ENCODE measurements around the gene PRDM16.

The PRDM16 gene

GRCh38 chr1:3091334-3091733, 22.3 kb downstream of the PRDM16 start:
- H3K4me3 ChIP-seq (ENCODE audit: low read depth, low read length), result no peak overlapping the region
- TF ChIP-seq CTCF (IDR thresholded peaks at IDR 0.05; ENCODE audit: borderline replicate concordance, insufficient read depth, low read depth, low read length), result no peak

- H3K4me3 ChIP-seq (ENCODE audit: low read depth, low read length), result no peak overlapping the region
- no peak for TF ChIP-seq CTCF (IDR thresholded peaks at IDR 0.05; ENCODE audit: borderline replicate concordance, insufficient read depth, low read depth, low read length)
Measured at GRCh38 chr1:3092530-3092929, 23.5 kb downstream of the PRDM16 start.

GRCh38 chr1:3093898-3094626, 25.1 kb downstream of the PRDM16 start:
- H3K4me3 ChIP-seq (ENCODE audit: low read depth, low read length), result no peak overlapping the region
- TF ChIP-seq CTCF (IDR thresholded peaks at IDR 0.05; ENCODE audit: borderline replicate concordance, insufficient read depth, low read depth, low read length), result no peak

GRCh38 chr1:3094863-3095780, 26.1 kb downstream of the PRDM16 start:
- no peak overlapping the region for H3K4me3 ChIP-seq (ENCODE audit: low read depth, low read length)
- no peak for TF ChIP-seq CTCF (IDR thresholded peaks at IDR 0.05; ENCODE audit: borderline replicate concordance, insufficient read depth, low read depth, low read length)

- H3K4me3 ChIP-seq (ENCODE audit: low read depth, low read length), result no peak overlapping the region
- no peak for TF ChIP-seq CTCF (IDR thresholded peaks at IDR 0.05; ENCODE audit: borderline replicate concordance, insufficient read depth, low read depth, low read length)
Measured at GRCh38 chr1:3096345-3096744, 27.3 kb downstream of the PRDM16 start.

- no peak overlapping the region for H3K4me3 ChIP-seq (ENCODE audit: low read depth, low read length)
- TF ChIP-seq CTCF (IDR thresholded peaks at IDR 0.05; ENCODE audit: borderline replicate concordance, insufficient read depth, low read depth, low read length), result no peak
Measured at GRCh38 chr1:3097231-3097630, 28.2 kb downstream of the PRDM16 start.

Measured in GM12875 (cell line).